ENCODE measurements around the gene RAP1GDS1.
A peak's percentile ranks its signal among the peaks of the same experiment; 100 is the strongest.
"Not testable (repeated sequence)": the region's sequence is repeated elsewhere in the genome, so short reads cannot be mapped to it uniquely, and the experiment has no call there.

Gene RAP1GDS1

GRCh38 chr4:98314791-98315565 is 53.8 kb downstream of the RAP1GDS1 start:
- Mint-ChIP-seq H3K27ac (no peak overlapping the region), H3K9me3 (peaks cover 12% of the 10 kb centered on the region), H3K4me3 (no peak overlapping the region), H3K36me3 (ENCODE audit: low read depth) (peaks cover 33% of the 10 kb centered on the region), H3K27me3 (no peaks in the 10 kb centered on the region), H3K4me1 (ENCODE audit: low read depth) (peaks cover 4% of the 10 kb centered on the region)

DNA sequence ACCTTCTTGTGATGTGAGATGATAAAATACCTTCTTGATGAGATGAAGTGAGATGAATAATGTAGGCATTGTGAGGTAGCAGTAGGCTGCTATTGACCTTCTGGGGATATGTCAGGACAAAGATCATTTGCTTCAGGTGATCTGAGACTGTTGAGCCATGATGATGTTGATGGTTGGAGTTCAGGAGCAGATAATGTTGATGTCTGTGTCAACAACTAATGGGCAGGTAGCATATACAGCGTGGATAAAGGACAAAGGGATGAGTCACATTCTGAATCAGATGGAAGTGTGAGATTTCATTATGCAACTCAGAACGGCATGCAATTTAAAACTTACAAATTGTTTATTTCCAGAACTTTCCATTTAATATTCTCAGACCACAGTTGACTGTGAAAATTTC is 57.3 kb downstream of the RAP1GDS1 start:
- Mint-ChIP-seq H3K4me3 (no peak overlapping the region), H3K9me3 (peaks cover 13% of the 10 kb centered on the region), H3K36me3 (ENCODE audit: low read depth) (peaks cover 24% of the 10 kb centered on the region), H3K27me3 (no peaks in the 10 kb centered on the region), H3K27ac (no peak overlapping the region), H3K4me1 (ENCODE audit: low read depth) (peaks cover 4% of the 10 kb centered on the region)

DNA sequence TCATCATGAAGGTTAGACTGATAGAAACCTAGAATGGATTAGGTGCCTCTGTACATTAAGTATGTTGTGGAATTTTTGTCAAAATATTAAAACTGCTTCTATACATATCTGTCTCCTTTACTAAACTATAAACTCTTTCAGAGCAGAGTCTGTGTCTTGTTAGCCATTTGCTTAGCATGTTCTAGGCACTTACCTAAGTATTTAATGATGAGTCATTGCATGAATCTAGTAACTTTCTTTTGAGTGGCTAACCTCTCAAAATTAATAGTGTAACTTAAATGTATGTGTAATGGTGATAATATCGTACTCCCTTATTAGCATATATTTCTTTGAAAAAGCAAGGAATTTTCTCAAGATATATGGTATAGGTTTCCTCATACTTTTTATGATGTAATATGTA is 57.8 kb downstream of the RAP1GDS1 start:
- no peaks in the 10 kb centered on the region for H3K27me3 Mint-ChIP-seq
- peaks cover 13% of the 10 kb centered on the region for H3K9me3 Mint-ChIP-seq

DNA sequence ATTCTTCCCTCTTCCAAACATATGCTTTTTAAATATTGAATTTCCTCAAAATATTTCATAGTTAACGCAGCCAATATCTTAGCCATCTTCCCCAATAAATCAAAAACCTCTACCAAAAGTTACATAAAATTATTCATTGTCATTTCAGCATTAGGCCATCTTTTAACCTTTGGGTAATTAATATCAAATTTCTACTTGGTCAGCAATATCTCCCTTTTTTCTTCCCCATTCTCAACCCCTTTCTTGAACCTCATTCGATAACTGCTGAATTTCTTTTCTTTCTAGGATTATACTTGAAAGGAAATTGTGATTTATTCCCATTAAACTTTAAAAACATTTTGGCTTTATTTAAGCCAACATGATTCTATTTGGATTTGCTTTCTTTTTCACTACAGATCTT is 65.0 kb downstream of the RAP1GDS1 start:
- H3K4me3 Mint-ChIP-seq = no peak overlapping the region
- H3K4me1 Mint-ChIP-seq (ENCODE audit: low read depth) = no peaks in the 10 kb centered on the region
- H3K9me3 Mint-ChIP-seq = peaks cover 19% of the 10 kb centered on the region
- peaks cover 36% of the 10 kb centered on the region for H3K36me3 Mint-ChIP-seq (ENCODE audit: low read depth)
- no peaks in the 10 kb centered on the region for H3K27me3 Mint-ChIP-seq
- no peak overlapping the region for H3K27ac Mint-ChIP-seq

More for the DNA sequence above, 57.8 kb downstream of the RAP1GDS1 start:
- peaks cover 24% of the 10 kb centered on the region for H3K36me3 Mint-ChIP-seq (ENCODE audit: low read depth)
- H3K27ac Mint-ChIP-seq = no peak overlapping the region
- no peak overlapping the region for H3K4me3 Mint-ChIP-seq
- H3K4me1 Mint-ChIP-seq (ENCODE audit: low read depth) = peaks cover 4% of the 10 kb centered on the region

DNA sequence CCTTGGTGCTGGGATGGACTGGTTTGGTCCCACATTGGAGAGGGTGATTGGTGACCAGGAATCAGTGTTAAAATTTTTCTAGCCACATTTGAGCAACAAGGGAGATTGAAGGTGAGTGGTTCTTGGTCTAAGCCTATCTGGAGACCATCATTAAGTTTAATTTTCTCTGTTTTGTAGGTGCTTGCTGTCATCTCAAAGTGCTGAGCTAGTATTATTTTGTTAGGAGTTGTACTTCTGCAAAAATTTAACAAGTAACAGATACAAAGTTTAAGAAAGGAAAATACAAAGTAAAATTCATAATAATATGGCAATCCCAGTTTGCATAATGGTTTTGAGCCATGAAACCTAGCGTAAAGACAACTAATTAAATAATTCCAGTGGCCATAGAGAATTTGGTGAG is 66.5 kb downstream of the RAP1GDS1 start:
- H3K4me1 Mint-ChIP-seq (ENCODE audit: low read depth) = no peaks in the 10 kb centered on the region
- no peak overlapping the region for H3K27ac Mint-ChIP-seq
- H3K36me3 Mint-ChIP-seq (ENCODE audit: low read depth) = peaks cover 51% of the 10 kb centered on the region
- no peaks in the 10 kb centered on the region for H3K27me3 Mint-ChIP-seq
- H3K4me3 Mint-ChIP-seq = no peak overlapping the region
- H3K9me3 Mint-ChIP-seq = peaks cover 26% of the 10 kb centered on the region

DNA sequence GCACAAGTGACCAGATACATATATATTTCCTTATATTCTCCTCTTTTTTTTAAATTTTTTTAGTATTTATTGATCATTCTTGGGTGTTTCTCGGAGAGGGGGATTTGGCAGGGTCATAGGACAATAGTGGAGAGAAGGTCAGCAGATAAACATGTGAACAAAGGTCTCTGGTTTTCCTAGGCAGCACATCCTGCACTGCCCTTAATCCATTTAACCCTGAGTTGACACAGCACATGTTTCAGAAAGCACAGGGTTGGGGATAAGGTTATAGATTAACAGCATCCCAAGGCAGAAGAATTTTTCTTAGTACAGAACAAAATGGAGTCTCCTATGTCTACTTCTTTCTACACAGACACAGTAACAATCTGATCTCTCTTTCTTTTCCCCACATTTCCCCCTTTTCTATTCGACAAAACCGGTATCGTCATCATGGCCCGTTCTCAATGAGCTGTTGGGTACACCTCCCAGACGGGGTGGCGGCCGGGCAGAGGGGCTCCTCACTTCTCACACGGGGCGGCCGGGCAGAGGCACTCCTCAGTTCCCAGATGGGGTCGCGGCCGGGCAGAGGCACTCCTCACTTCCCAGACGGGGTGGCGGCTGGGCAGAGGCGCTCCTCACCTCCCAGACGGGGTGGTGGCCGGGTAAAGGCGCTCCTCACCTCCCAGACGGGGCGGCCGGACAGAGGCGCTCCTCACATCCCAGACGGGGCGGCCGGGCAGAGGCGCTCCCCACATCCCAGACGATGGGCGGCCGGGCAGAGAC is 68.9 kb downstream of the RAP1GDS1 start:
- H3K36me3 Mint-ChIP-seq (ENCODE audit: low read depth) = peaks cover 64% of the 10 kb centered on the region
- not testable (repeated sequence) for H3K4me1 Mint-ChIP-seq (ENCODE audit: low read depth); H3K27me3 Mint-ChIP-seq; H3K4me3 Mint-ChIP-seq; H3K27ac Mint-ChIP-seq
- H3K9me3 Mint-ChIP-seq = peaks cover 30% of the 10 kb centered on the region

DNA sequence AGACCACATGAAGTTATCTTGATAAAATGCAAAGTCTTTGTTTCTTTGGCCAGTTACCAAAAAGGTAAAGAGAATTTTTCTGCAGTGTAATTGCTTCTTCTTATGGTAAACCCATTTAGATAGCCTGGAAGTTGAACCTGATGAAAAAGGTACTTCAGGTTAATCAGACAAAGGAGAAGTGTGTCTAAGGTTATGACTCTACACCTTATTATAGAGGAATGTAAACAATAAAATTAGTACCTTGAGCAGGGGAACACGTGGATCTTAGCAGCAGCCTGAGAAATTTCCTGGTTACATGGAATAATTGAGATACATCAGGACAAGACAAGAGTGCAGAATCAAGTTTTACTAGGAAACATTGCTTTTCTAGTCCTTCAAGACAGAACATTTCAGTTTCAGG is 70.8 kb downstream of the RAP1GDS1 start:
- Mint-ChIP-seq H3K27me3 (no peaks in the 10 kb centered on the region), H3K36me3 (ENCODE audit: low read depth) (peaks cover 63% of the 10 kb centered on the region), H3K4me3 (no peak overlapping the region), H3K9me3 (peaks cover 21% of the 10 kb centered on the region), H3K4me1 (ENCODE audit: low read depth) (peaks cover 5% of the 10 kb centered on the region), H3K27ac (no peak overlapping the region)

GRCh38 chr4:98334461-98334860 is 73.3 kb downstream of the RAP1GDS1 start:
- H3K9me3 Mint-ChIP-seq = peaks cover 14% of the 10 kb centered on the region
- no peaks in the 10 kb centered on the region for H3K27me3 Mint-ChIP-seq
- no peak overlapping the region for H3K27ac Mint-ChIP-seq
- no peak overlapping the region for H3K4me3 Mint-ChIP-seq
- H3K4me1 Mint-ChIP-seq (ENCODE audit: low read depth) = peaks cover 5% of the 10 kb centered on the region
- H3K36me3 Mint-ChIP-seq (ENCODE audit: low read depth) = peaks cover 56% of the 10 kb centered on the region

GRCh38 chr4:98338761-98339438 is 77.7 kb downstream of the RAP1GDS1 start:
- Mint-ChIP-seq H3K27ac (no peak overlapping the region), H3K4me1 (ENCODE audit: low read depth) (peaks cover 5% of the 10 kb centered on the region), H3K9me3 (peaks cover 6% of the 10 kb centered on the region), H3K27me3 (no peaks in the 10 kb centered on the region), H3K4me3 (no peak overlapping the region), H3K36me3 (ENCODE audit: low read depth) (peaks cover 48% of the 10 kb centered on the region)

- Mint-ChIP-seq H3K36me3 (ENCODE audit: low read depth) (peaks cover 50% of the 10 kb centered on the region), H3K27me3 (no peaks in the 10 kb centered on the region), H3K4me3 (no peak overlapping the region), H3K9me3 (peaks cover 3% of the 10 kb centered on the region), H3K4me1 (ENCODE audit: low read depth) (peaks cover 3% of the 10 kb centered on the region), H3K27ac (no peak overlapping the region)
Observed at GRCh38 chr4:98341309-98341708, 80.1 kb downstream of the RAP1GDS1 start.

DNA sequence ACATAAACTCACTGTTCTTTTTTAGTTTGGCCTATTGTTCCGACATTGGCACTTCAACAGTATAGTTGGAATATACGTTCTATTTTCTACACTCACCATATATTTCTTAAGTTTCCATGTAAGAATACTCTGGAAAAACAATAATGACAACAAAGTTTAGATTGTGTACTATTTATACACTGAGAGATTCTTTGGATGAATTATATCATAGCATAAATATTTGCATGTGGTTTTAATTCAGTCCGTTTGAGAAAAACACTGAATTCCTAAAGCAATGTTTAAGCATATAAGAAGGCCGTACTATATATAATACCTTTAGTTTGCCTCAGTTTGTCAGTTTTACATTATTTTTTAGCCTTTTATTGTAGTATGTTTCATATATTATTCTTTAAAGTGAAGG is 82.4 kb downstream of the RAP1GDS1 start:
- no peaks in the 10 kb centered on the region for H3K27me3 Mint-ChIP-seq
- H3K9me3 Mint-ChIP-seq = no peaks in the 10 kb centered on the region

GRCh38 chr4:98345838-98346237 is 84.7 kb downstream of the RAP1GDS1 start:
- no peaks in the 10 kb centered on the region for H3K9me3 Mint-ChIP-seq
- no peaks in the 10 kb centered on the region for H3K27me3 Mint-ChIP-seq
- H3K27ac Mint-ChIP-seq = no peak overlapping the region
- H3K36me3 Mint-ChIP-seq (ENCODE audit: low read depth) = peaks cover 56% of the 10 kb centered on the region
- H3K4me3 Mint-ChIP-seq = no peak overlapping the region
- peaks cover 2% of the 10 kb centered on the region for H3K4me1 Mint-ChIP-seq (ENCODE audit: low read depth)

More for the DNA sequence above, 82.4 kb downstream of the RAP1GDS1 start:
- no peak overlapping the region for H3K4me3 Mint-ChIP-seq
- H3K27ac Mint-ChIP-seq = no peak overlapping the region
- peaks cover 55% of the 10 kb centered on the region for H3K36me3 Mint-ChIP-seq (ENCODE audit: low read depth)
- H3K4me1 Mint-ChIP-seq (ENCODE audit: low read depth) = no peaks in the 10 kb centered on the region

GRCh38 chr4:98352396-98352795 is 91.2 kb downstream of the RAP1GDS1 start:
- Mint-ChIP-seq H3K27ac (no peak overlapping the region), H3K9me3 (no peaks in the 10 kb centered on the region), H3K4me1 (ENCODE audit: low read depth) (peaks cover 7% of the 10 kb centered on the region), H3K4me3 (no peak overlapping the region), H3K27me3 (no peaks in the 10 kb centered on the region), H3K36me3 (ENCODE audit: low read depth) (peaks cover 50% of the 10 kb centered on the region)

DNA sequence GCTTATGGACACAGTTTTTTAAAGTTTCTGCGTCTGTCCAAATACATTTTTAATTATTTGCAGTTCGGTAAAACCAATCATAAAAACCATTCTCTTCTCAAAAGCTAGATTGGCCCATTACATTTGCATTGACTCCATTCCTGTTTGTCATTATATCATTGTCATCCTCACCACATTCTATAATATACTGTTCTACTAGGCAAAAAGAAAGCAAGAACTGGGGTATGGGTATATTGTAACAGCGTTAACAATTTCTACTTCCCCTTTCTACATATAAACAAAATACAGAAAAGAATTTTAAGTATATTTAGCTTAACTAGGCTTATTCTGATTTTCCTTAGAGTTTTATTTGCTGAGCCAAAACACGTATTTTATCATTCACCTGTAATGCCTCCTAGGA is 91.8 kb downstream of the RAP1GDS1 start:
- H3K4me1 Mint-ChIP-seq (ENCODE audit: low read depth) = peaks cover 7% of the 10 kb centered on the region
- H3K9me3 Mint-ChIP-seq = no peaks in the 10 kb centered on the region
- H3K27ac Mint-ChIP-seq = no peak overlapping the region
- H3K36me3 Mint-ChIP-seq (ENCODE audit: low read depth) = peaks cover 44% of the 10 kb centered on the region
- H3K27me3 Mint-ChIP-seq = no peaks in the 10 kb centered on the region
- H3K4me3 Mint-ChIP-seq = peak overlapping the region; percentile 13

DNA sequence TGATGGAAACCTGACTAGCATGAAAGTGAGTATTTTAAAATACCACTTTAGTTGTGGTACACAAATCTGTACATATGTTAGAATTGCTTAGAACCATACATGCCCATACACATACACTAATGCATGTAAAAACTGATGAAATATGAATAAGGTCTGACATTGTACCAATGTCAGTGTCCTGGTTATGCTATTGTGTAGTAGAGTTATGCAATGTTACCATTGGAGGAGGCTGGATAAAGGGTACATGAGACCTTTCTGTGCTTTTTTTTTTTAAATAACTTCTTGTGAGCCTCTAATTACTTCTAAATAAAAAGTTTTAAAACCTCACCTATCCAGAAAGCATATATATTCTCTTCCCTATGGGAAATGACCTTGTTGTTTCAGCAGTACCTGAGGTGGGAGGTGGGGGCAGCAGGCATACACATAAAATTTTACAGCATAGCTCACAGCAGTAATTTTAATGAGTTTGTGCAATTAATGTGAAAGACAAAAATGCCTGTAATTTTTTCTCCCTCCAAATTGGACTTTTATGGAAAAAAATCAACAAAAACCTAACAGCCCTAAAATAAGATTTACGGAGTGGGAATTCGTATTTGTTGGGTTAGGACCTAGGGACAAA is 97.6 kb downstream of the RAP1GDS1 start:
- Mint-ChIP-seq H3K36me3 (ENCODE audit: low read depth) (peaks cover 37% of the 10 kb centered on the region), H3K4me3 (no peak overlapping the region), H3K27me3 (no peaks in the 10 kb centered on the region)

More for the DNA sequence above, 97.6 kb downstream of the RAP1GDS1 start:
- no peak overlapping the region for H3K27ac Mint-ChIP-seq
- H3K9me3 Mint-ChIP-seq = peaks cover 3% of the 10 kb centered on the region
- peaks cover 6% of the 10 kb centered on the region for H3K4me1 Mint-ChIP-seq (ENCODE audit: low read depth)

Data from stimulated activated naive CD8-positive, alpha-beta T cell treated with anti-CD3 and anti-CD28 coated beads, Interleukin-15, Interleukin-2, amounts not matched to agents 100 ng/mL and 50 ng/mL, for 24 hours (primary cell).